SK-N-SH (cell line): ENCODE data around the gene ACVR1B.

Experiments
- JUND ChIP-seq: IDR thresholded peaks from 2 replicates; pipeline ENCODE4 v1.4.0; 2012
- MXI1 ChIP-seq: IDR thresholded peaks from 2 replicates; pipeline ENCODE4 v1.6.1; 2012; ENCODE audit warnings: mild to moderate bottlenecking, low read depth, low read length, improper control_type of control experiment
- POLR2AphosphoS5 ChIP-seq: IDR thresholded peaks from 2 replicates; pipeline ENCODE4 v1.6.1; 2012; ENCODE audit warnings: low read depth, low read length
- TF ChIP-seq, protein P1 (sequence below): IDR thresholded peaks from 2 replicates; pipeline ENCODE4 v1.4.0; 2012; ENCODE audit warnings: low read depth
- TF ChIP-seq, protein P2 (sequence below): fragments of 200-600 bp; sonication (generic); IDR thresholded peaks from 2 replicates; pipeline ENCODE4 v1.6.1; 2017; ENCODE audit warnings: antibody characterized with exemption, mild to moderate bottlenecking, moderate library complexity

DNA sequence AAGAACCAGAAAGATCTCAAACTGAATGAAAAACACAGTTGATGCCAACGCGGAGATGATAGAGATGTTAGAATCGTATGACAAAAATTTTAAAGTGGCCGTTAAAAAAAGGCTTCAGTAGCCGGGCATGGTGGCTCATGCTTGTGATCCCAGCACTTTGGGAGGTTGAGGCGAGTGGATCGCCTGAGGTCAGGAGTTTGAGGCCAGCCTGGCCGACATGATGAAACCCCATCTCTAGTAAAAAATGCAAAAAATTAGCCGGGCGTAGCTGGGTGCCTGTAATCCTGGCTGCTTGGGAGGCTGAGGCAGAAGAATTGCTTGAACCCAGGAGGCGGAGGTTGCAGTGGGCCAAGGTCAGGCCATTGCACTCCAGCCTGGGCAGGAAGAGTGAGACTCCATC, 49.6 kb upstream of the ACVR1B start:
- TF ChIP-seq, protein P1, sequence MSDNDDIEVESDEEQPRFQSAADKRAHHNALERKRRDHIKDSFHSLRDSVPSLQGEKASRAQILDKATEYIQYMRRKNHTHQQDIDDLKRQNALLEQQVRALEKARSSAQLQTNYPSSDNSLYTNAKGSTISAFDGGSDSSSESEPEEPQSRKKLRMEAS = no peak
- TF ChIP-seq, protein P2, sequence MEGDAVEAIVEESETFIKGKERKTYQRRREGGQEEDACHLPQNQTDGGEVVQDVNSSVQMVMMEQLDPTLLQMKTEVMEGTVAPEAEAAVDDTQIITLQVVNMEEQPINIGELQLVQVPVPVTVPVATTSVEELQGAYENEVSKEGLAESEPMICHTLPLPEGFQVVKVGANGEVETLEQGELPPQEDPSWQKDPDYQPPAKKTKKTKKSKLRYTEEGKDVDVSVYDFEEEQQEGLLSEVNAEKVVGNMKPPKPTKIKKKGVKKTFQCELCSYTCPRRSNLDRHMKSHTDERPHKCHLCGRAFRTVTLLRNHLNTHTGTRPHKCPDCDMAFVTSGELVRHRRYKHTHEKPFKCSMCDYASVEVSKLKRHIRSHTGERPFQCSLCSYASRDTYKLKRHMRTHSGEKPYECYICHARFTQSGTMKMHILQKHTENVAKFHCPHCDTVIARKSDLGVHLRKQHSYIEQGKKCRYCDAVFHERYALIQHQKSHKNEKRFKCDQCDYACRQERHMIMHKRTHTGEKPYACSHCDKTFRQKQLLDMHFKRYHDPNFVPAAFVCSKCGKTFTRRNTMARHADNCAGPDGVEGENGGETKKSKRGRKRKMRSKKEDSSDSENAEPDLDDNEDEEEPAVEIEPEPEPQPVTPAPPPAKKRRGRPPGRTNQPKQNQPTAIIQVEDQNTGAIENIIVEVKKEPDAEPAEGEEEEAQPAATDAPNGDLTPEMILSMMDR = no peak
- no peak for TF ChIP-seq MXI1
- no peak for TF ChIP-seq JUND
- TF ChIP-seq POLR2AphosphoS5 = no peak
